HG03196 (cell line): ENCODE data around the gene ZFP2.
A peak's percentile ranks its signal among the peaks of the same experiment; 100 is the strongest.
"Not testable (repeated sequence)": the region's sequence is repeated elsewhere in the genome, so short reads cannot be mapped to it uniquely, and the experiment has no call there.

ENCODE experiments used
- ATAC-seq: cut with Tn5 transposase; IDR thresholded peaks from one replicate; pipeline ENCODE4 v1.9.1; 2021; ENCODE audit not compliant: unreplicated experiment

ZFP2 gene

DNA sequence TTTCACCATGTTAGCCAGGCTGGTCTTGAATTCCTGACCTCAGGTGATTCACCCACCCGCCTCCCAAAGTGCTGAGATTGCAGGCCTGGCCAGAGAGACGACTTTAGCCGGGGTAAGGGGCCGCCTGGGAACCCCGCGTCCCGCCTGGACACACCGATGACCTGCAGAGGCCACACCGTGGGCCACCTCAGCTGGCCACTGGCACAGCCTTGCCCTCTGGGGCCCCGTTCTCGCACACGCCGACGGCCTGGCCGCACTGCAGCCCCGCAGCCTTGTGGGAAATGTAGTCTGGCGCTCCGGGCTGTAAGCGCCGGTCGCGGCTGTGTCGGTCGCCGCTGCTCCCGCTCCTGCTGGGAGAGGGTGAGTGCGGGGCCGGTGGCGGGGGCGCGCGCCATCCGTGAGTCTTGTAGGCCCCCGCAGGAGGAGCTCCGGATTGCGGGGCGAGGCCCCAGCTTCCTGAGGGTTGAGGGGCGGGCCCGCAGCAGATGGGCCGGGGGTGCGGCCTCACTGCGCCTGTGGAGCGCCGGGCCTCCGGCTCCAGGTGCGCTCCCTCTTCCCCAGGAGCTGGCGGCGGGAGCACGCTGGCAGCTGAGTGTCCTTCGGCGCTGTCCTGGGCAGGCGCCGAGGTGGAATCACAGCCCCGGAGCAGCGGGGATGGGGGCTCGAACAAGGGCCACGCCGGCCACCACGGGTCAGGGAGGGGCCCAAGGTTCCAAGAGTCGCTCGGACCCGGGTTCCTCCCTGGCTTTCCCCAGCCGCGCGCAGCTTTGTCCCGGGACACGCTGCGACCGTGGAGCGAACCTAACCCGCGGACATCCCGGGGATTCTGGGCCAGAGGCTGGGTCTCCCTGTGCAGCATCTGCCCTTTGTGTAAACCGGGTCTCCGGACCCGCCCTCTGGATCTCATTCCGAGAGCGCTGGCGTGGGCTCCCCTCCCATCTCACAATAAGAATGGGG, at the start of gene ZFP2:
TSS of gene ZFP2 (plus strand) at position 299 of the 957 bp plus-strand sequence. CDS start 35,401 bp downstream, outside the sequence.
- no peak for ATAC-seq

DNA sequence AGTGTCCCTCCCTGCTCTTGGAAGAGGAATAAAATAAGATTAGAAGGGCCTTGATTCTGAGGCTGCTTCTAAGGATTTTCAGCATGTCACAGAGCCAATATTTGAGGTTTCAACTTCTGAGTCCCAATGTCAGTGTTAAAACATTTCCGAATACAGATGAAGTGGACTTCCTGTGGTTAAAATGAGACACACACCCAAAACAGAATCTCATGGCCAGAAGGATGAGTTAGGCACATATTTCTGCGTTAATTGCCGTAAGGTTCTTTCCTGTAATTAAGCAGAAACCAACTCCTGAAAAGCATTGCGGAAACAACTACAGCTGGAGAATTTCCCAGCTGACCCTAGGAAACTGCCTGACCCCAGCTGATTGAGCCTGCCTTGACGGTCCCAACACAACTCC, 46.4 kb upstream of the ZFP2 start:
- no peak for ATAC-seq

GRCh38 chr5:178851951-178852350, 43.8 kb upstream of the ZFP2 start:
- no peak for ATAC-seq

DNA sequence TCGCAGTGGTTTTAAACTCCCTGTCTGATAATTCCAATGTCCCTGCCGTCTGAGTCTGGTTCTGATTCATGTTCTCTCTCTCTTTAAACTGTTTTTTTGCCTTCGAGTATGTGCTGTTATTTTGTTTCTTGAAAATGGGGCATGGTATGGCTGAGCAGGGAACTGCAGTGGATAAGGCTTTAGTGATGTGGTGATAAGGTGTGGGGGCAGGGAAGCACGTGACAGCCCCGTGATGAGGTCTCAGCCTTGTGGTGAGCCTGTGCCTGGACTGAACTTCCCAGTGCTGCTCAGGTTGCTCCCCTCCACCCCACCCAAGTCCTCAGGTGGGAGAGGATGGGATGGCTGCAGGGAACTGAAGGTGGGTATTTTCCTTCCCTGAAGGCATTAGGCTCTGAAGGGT, 41.4 kb upstream of the ZFP2 start:
- ATAC-seq = no peak

GRCh38 chr5:178859625-178860521, 35.8 kb upstream of the ZFP2 start, which contains the start of gene ZNF354B:
Gene ZNF354B (plus strand): TSS chr5:178859953. CDS start chr5:178861048, 1,095 bp downstream.
- peak; percentile 99 for ATAC-seq

GRCh38 chr5:178860615-178861014, 35.1 kb upstream of the ZFP2 start:
- ATAC-seq = not testable (repeated sequence)

DNA sequence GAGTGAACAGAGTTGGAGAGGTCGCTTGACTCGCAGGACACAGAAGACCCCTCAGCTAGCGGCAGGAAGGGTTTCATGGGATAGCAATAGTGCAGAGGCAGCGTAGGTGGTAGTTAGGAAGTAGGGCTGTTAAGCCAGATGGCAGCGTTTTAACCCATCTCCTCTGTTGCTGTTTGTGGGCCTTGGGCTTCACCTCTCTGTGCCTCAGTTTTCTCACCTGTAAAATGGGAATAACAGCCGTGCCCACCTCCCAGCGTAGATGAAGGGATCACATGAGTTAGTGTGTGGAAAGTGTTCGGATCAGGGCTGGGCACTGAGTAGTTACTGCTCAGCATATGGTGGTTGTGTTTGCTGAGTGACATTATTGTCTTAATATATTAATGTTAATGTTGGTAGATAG, 34.1 kb upstream of the ZFP2 start:
- no peak for ATAC-seq

GRCh38 chr5:178866946-178867345, 28.8 kb upstream of the ZFP2 start:
- no peak for ATAC-seq

GRCh38 chr5:178869577-178869976, 26.1 kb upstream of the ZFP2 start:
- no peak for ATAC-seq

- ATAC-seq = no peak
These were observed 25.3 kb upstream of the ZFP2 start for GRCh38 chr5:178870411-178870810.

DNA sequence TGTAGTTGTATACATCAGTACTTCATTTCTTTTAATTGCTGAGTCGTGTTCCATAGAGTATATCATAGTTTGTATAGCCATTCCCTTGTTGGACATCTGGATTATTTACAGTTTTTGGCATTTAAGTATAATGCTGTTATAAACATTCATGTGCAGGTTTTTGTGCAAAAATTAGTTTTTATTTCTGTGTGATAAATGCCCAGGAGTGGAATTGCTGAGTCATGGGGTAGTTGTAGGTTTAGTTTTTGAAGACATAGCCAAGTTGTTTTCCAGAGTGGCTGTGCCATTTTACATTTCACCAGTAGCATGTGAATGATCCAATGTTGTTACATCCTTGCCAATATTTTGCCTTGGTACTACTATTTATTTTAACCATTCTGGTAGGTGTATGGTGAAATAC, 23.4 kb upstream of the ZFP2 start:
- ATAC-seq = no peak

- ATAC-seq = not testable (repeated sequence)
These were observed 12.5 kb upstream of the ZFP2 start for GRCh38 chr5:178883115-178883694.

GRCh38 chr5:178883815-178884430, 11.8 kb upstream of the ZFP2 start:
- ATAC-seq = no peak

DNA sequence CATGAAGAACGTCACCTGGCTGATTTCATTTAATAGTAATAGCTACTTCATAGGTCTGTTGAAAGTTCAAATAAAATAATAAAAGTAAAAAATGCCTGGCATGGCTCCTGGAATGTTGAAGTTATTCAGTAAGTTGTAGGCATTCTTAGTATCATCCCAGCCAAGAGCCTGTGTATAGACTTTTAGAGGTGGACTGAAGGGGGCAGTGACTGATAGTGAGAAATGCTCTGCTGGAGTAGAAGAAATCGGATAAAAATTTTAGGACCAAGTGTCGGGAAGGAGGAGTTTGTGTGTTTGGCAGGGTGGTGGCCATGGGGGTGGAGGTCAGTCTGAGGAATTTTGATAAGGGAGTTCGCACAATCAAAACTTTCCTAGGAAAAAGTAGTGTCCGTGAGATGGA, 3.6 kb downstream of the ZFP2 start:
- no peak for ATAC-seq

- no peak for ATAC-seq
These were observed 7.1 kb downstream of the ZFP2 start for GRCh38 chr5:178902849-178903248.

DNA sequence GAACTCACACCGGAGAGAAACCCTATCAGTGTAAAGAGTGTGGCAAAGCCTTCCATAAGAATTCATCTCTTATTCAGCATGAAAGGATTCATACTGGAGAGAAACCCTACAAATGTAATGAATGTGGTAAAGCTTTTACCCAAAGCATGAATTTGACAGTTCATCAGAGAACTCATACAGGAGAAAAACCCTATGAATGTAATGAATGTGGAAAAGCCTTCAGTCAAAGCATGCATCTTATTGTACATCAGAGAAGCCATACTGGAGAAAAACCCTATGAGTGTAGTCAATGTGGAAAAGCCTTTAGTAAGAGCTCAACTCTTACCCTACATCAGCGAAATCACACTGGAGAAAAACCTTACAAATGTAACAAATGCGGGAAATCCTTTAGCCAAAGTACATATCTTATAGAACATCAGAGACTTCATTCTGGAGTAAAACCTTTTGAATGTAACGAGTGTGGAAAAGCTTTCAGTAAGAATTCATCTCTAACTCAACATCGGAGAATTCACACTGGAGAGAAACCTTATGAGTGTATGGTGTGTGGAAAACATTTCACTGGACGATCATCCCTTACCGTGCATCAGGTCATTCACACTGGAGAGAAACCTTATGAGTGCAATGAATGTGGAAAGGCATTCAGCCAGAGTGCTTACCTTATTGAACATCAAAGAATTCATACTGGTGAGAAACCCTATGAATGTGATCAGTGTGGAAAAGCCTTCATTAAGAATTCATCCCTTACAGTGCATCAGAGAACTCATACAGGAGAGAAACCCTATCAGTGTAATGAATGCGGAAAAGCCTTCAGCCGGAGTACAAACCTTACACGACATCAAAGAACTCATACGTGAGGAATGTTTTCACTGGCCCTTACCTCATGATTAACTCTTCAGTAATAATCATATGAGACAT, 36.4 kb downstream of the ZFP2 start:
- no peak for ATAC-seq

- no peak for ATAC-seq
These were observed 45.1 kb downstream of the ZFP2 start, which contains the start of gene ZNF454 for GRCh38 chr5:178940569-178941360. Gene ZNF454 (plus strand): TSS chr5:178941198. CDS start chr5:178942792, 1,594 bp downstream.

DNA sequence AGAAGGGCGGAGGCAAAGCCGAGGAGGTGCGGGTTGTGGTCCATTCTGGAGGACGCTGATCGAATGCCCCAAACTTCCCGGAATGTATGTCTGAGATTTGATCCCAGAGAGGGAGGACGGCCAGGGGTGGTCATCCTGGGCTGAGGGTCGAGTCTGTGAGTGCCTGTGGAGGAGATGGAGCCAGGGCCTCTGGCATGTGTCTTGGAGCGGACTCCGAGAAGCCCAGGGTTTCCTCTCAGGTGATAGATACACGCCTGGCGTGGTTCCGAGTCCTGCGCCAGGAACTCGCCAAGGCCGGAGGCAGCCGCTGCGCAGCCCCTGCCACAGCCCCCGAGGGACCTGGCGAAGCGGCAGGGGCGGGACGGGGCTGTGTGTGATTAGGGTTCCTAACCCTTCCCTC, 45.6 kb downstream of the ZFP2 start:
- no peak for ATAC-seq
